ENCODE data around the gene CDK8.

DNA sequence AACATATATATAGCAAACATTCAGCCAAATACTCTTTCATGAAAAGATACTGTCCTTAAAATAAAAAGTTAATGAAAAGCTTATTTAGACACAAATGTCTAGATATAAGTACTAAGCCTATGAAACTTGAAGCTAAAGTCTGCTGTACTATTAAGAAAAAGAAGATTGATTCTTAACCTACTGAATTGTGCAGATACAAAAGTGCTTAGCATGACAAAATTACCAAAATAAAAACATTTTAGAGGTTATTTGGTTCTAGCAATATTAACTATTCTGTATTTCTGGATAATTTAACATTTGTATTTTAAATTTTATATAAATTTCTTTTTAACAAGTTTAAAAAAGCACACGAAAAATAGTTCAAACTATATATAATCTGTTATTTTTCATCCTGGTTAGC, 40.6 kb upstream of the CDK8 start:
- no peak for TF ChIP-seq CTCF (IDR thresholded peaks at IDR 0.05)
- no peak for TF ChIP-seq EP300 (IDR thresholded peaks at IDR 0.05)
- no peak for TF ChIP-seq POLR2A (IDR thresholded peaks at IDR 0.05; ENCODE audit: low read depth)
- TF ChIP-seq POLR2AphosphoS5 (IDR thresholded peaks at IDR 0.05): no peak

Data from esophagus muscularis mucosa (tissue), 4 donors.